Ishikawa (cell line): Measurements from ENCODE around the gene EML3.

Experiments
- CEBPB ChIP-seq: IDR thresholded peaks from 2 replicates; pipeline ENCODE4 v1.6.1; 2012
- CREB1 ChIP-seq: IDR thresholded peaks from 2 replicates; pipeline ENCODE4 v1.6.1; 2012; ENCODE audit warnings: low read depth
- EGR1 ChIP-seq: IDR thresholded peaks from 2 replicates; pipeline ENCODE4 v1.6.1; 2012
- EP300 ChIP-seq: IDR thresholded peaks from 2 replicates; pipeline ENCODE4 v1.6.1; 2012; ENCODE audit warnings: borderline replicate concordance
- FOXM1 ChIP-seq: IDR thresholded peaks from 2 replicates; pipeline ENCODE4 v1.6.1; 2012; ENCODE audit warnings: low read depth, borderline replicate concordance
- NFIC ChIP-seq: IDR thresholded peaks from 2 replicates; pipeline ENCODE4 v1.6.1; 2012
- RAD21 ChIP-seq: IDR thresholded peaks from 2 replicates; pipeline ENCODE4 v1.6.1; 2012; ENCODE audit warnings: low read depth
- TAF1 ChIP-seq: IDR thresholded peaks from 2 replicates; pipeline ENCODE4 v1.6.1; 2012; ENCODE audit warnings: low read depth, mild to moderate bottlenecking
- TCF12 ChIP-seq: IDR thresholded peaks from 2 replicates; pipeline ENCODE4 v1.6.1; 2012; ENCODE audit warnings: low read depth
- TEAD4 ChIP-seq: IDR thresholded peaks from 2 replicates; pipeline ENCODE4 v1.6.1; 2012
- USF1 ChIP-seq: IDR thresholded peaks from 2 replicates; pipeline ENCODE4 v1.6.1; 2012
- YY1 ChIP-seq: IDR thresholded peaks from 2 replicates; pipeline ENCODE4 v1.6.1; 2012; ENCODE audit warnings: low read depth
- ZBTB7A ChIP-seq: IDR thresholded peaks from 2 replicates; pipeline ENCODE4 v1.6.1; 2012; ENCODE audit warnings: low read depth
- TF ChIP-seq, protein P1 (sequence below): IDR thresholded peaks from 2 replicates; pipeline ENCODE4 v1.6.1; 2012
- TF ChIP-seq, protein P2 (sequence below): IDR thresholded peaks from 2 replicates; pipeline ENCODE4 v1.6.1; 2012; ENCODE audit warnings: low read depth, mild to moderate bottlenecking

EML3 gene

DNA sequence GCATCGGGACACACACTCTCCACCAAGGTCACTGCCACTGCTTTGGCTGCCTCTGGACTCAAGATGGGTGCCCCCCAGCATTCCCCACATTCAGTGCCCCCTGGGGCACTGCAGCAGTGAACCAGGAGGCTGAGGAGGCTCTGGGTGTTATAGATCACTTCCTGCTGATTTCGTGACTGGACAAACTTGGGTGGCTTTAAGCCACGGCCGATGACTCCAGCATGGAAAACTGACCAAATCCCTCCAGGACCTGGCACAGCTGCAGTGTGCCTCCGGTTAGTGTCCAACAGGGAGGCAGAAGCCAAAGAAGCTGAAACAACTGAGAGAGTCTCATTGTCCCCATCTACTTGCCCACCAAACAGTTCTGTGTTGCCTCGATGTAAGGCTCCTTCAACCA is 35.0 kb upstream of the EML3 start:
- TF ChIP-seq FOXM1 (no peak), TCF12 (no peak), EP300 (no peak), YY1 (no peak), EGR1 (no peak), TAF1 (no peak), TEAD4 (no peak), ZBTB7A (no peak), CREB1 (no peak), USF1 (no peak), RAD21 (no peak), NFIC (no peak)
- TF ChIP-seq, protein P1, sequence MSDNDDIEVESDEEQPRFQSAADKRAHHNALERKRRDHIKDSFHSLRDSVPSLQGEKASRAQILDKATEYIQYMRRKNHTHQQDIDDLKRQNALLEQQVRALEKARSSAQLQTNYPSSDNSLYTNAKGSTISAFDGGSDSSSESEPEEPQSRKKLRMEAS = no peak
- TF ChIP-seq, protein P2, sequence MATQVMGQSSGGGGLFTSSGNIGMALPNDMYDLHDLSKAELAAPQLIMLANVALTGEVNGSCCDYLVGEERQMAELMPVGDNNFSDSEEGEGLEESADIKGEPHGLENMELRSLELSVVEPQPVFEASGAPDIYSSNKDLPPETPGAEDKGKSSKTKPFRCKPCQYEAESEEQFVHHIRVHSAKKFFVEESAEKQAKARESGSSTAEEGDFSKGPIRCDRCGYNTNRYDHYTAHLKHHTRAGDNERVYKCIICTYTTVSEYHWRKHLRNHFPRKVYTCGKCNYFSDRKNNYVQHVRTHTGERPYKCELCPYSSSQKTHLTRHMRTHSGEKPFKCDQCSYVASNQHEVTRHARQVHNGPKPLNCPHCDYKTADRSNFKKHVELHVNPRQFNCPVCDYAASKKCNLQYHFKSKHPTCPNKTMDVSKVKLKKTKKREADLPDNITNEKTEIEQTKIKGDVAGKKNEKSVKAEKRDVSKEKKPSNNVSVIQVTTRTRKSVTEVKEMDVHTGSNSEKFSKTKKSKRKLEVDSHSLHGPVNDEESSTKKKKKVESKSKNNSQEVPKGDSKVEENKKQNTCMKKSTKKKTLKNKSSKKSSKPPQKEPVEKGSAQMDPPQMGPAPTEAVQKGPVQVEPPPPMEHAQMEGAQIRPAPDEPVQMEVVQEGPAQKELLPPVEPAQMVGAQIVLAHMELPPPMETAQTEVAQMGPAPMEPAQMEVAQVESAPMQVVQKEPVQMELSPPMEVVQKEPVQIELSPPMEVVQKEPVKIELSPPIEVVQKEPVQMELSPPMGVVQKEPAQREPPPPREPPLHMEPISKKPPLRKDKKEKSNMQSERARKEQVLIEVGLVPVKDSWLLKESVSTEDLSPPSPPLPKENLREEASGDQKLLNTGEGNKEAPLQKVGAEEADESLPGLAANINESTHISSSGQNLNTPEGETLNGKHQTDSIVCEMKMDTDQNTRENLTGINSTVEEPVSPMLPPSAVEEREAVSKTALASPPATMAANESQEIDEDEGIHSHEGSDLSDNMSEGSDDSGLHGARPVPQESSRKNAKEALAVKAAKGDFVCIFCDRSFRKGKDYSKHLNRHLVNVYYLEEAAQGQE = no peak

DNA sequence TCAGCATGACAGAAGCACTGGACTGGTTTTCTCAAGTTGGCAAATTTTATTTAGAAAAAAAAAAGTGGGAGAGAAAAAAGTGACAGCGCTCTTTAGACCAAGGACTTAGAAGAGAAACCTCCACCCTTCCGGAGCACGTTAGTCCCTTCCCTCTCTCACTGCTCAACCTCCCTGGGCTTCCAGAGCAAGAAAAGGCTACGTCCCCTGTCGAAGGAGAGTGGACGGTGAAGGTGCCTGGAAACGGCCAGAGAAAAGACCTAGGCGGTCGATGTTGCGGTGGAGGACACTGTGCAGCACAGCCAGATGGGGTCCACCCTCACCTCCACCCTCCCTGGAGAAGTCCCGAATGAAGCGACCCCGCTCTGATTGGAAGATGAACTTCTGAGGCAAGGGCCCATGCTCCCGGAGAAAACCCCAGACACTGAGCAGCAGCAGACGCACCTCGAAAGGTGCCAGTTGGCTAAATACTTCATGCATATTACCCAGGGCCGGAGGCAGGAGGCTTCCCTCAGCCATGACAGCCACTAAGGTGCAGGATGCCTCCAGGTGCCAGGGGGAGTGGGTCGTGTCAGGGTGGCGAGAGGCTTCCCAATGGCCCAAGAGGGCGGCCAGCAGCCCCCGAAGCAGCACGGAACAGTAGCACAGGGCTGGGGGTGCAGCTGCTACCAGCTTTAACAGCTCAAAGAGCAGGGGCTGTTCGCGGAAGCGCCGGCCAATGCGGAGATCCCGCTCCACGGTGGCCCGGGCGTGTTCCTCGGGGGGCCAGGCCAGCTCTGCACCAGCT is 34.4 kb upstream of the EML3 start:
- TF ChIP-seq, protein P1 = 0 out of 2 replicates have a peak, but pooled peaks have one; percentile 6
- TF ChIP-seq YY1 = no peak

- peak; percentile 79 for TF ChIP-seq CREB1
- TF ChIP-seq NFIC = no peak
- no peak; the same call in 1 of the 2 replicates for TF ChIP-seq FOXM1
- no peak for TF ChIP-seq ZBTB7A
- peak; percentile 99 for TF ChIP-seq TAF1
- TF ChIP-seq EGR1 = no peak
- peak; percentile 31; the same call in 1 of the 2 replicates for TF ChIP-seq USF1
- TF ChIP-seq CEBPB = no peak
- TF ChIP-seq TCF12 = peak; percentile 13; the same call in 1 of the 2 replicates
- TF ChIP-seq YY1 = peak; percentile 97
- TF ChIP-seq, protein P2 = no peak
- TF ChIP-seq EP300 = no peak
- TF ChIP-seq, protein P1 = peak; percentile 63
- no peak for TF ChIP-seq RAD21
- TF ChIP-seq TEAD4 = peak; percentile 40; the same call in 1 of the 2 replicates
These were observed 33.6 kb upstream of the EML3 start, which contains the start of gene GANAB for GRCh38 chr11:62645946-62646824. TSS of gene GANAB (minus strand) at chr11:62646613. CDS start at chr11:62646599, 14 bp downstream.

GRCh38 chr11:62645671-62645945 is 33.0 kb upstream of the EML3 start:
- TF ChIP-seq CREB1 (no peak), CEBPB (no peak), NFIC (no peak), TCF12 (no peak), EGR1 (no peak), YY1 (no peak), EP300 (no peak), TAF1 (no peak), FOXM1 (no peak), USF1 (no peak), TEAD4 (no peak), RAD21 (no peak), ZBTB7A (no peak)
- TF ChIP-seq, protein P1 = no peak
- TF ChIP-seq, protein P2 = no peak
